MM.1S (cell line): ENCODE data around the gene NTRK1.

Source experiments
- DNase-seq: peaks from one replicate; pipeline ENCODE4 v3.0.0-alpha.2; 2015
- H2AFZ ChIP-seq: fragments of 300-600 bp; sonication (generic); 2 replicates; pipeline ENCODE4 v1.6.0; 2016; ENCODE audit warnings: antibody characterized with exemption, low read length
- H3F3A ChIP-seq: fragments of 300-600 bp; sonication (generic); 2 replicates; pipeline ENCODE4 v1.6.1; 2016; ENCODE audit warnings: mild to moderate bottlenecking, antibody characterized with exemption, low read length, moderate library complexity, mixed read lengths; ENCODE audit not compliant: insufficient read depth
- H3K27ac ChIP-seq: fragments of 300-600 bp; sonication (generic); 2 replicates; pipeline ENCODE4 v1.5.1; 2016; ENCODE audit warnings: mild to moderate bottlenecking, low read length
- H3K27me3 ChIP-seq: fragments of 300-600 bp; sonication (generic); replicated peaks from 2 replicates; pipeline ENCODE4 v1.6.0; 2016; ENCODE audit warnings: low read length; ENCODE audit not compliant: insufficient read depth
- H3K36me3 ChIP-seq: fragments of 300-600 bp; sonication (generic); replicated peaks from 2 replicates; pipeline ENCODE4 v1.6.1; 2016; ENCODE audit warnings: mild to moderate bottlenecking, low read length, mixed read lengths; ENCODE audit not compliant: insufficient read depth
- H3K4me1 ChIP-seq: fragments of 300-600 bp; sonication (generic); 2 replicates; pipeline ENCODE4 v1.6.1; 2016; ENCODE audit warnings: low read length, mixed read lengths
- H3K4me2 ChIP-seq: fragments of 300-600 bp; sonication (generic); 2 replicates; pipeline ENCODE4 v1.6.0; 2016; ENCODE audit warnings: low read depth, low read length
- H3K4me3 ChIP-seq: fragments of 300-600 bp; sonication (generic); 2 replicates; pipeline ENCODE4 v1.5.1; 2016; ENCODE audit warnings: low read length, mixed read lengths
- H3K79me2 ChIP-seq: fragments of 300-600 bp; sonication (generic); 2 replicates; pipeline ENCODE4 v1.6.1; 2016; ENCODE audit warnings: mixed run types, low read length, mixed read lengths
- H3K9ac ChIP-seq: fragments of 300-600 bp; sonication (generic); 2 replicates; pipeline ENCODE4 v1.6.1; 2016; ENCODE audit warnings: low read length, mixed read lengths
- H3K9me2 ChIP-seq: fragments of 300-600 bp; sonication (generic); replicated peaks from 2 replicates; pipeline ENCODE4 v1.6.1; 2016; ENCODE audit warnings: mild to moderate bottlenecking, low read length, mixed read lengths; ENCODE audit not compliant: insufficient read depth
- H3K9me3 ChIP-seq: fragments of 300-600 bp; sonication (generic); replicated peaks from 2 replicates; pipeline ENCODE4 v1.6.1; 2016; ENCODE audit warnings: mild to moderate bottlenecking, low read length, mixed read lengths; ENCODE audit not compliant: insufficient read depth
- H4K20me1 ChIP-seq: fragments of 300-600 bp; sonication (generic); 2 replicates; pipeline ENCODE4 v1.6.1; 2016; ENCODE audit warnings: mild to moderate bottlenecking, low read length, moderate library complexity, mixed read lengths; ENCODE audit not compliant: insufficient read depth
- EZH2 ChIP-seq: fragments of 300-600 bp; sonication (generic); optimal IDR thresholded peaks from 2 replicates; pipeline ENCODE3; 2017; ENCODE audit warnings: low read depth, mild to moderate bottlenecking, antibody characterized with exemption, low read length, mixed read lengths
- EZH2phosphoT487 ChIP-seq: fragments of 300-600 bp; sonication (generic); IDR thresholded peaks from 2 replicates; pipeline ENCODE4 v1.6.1; 2018; ENCODE audit warnings: antibody characterized with exemption, low read length
- TF ChIP-seq, protein P1 (sequence below): fragments of 300-600 bp; sonication (generic); IDR thresholded peaks from 2 replicates; pipeline ENCODE4 v1.5.1; 2016; ENCODE audit warnings: antibody characterized with exemption, low read length, mixed read lengths

The NTRK1 gene

DNA sequence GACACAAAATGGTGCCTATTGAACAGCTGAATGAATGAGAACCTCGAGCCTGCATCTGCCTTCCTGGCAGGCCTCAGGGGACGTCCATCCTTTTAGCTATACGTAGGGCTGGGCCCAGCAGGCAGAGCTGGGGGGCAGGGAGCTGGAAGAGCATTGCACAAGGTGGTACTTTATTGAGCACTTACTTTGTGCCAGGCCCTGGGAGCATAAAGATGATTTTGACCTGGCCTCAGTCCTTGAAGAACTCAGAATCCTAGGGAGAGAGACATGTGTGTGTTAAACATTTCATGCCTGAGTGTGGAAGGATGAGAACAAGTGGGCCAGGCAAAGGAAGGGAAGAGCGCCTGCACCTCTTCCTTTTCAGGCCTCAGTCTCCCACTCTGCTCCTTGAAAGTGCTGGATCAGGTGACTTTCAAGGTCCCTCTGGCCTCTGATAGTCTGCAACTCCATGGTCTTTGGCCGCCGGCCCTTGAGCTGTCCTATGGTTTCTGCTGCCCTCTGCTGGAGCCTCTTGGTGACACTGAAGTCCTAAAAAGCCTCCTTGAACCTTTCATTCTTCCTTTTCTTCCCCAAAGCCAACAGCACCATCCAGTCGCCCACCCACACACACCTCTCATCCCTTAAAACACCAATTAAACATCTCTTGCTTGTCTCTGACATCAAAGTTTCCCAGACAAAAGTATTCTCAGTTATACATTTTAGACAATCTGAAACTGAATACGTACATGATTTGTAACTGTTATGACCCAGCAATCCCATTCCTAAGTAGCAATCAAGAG is 29.3 kb downstream of the NTRK1 start:
- DNase-seq = peak; percentile 83
- Histone ChIP-seq H3K27me3 (peaks cover 63% of the 10 kb centered on the region), H3K9me2 (no peaks in the 10 kb centered on the region), H4K20me1 (no peaks in the 10 kb centered on the region), H3K9ac (no peak overlapping the region), H3K9me3 (no peaks in the 10 kb centered on the region), H3F3A (no peaks in the 10 kb centered on the region), H3K4me3 (no peak overlapping the region), H2AFZ (peak overlapping the region; percentile 18), H3K4me2 (no peak overlapping the region), H3K27ac (no peak overlapping the region), H3K79me2 (no peaks in the 10 kb centered on the region), H3K36me3 (no peaks in the 10 kb centered on the region), H3K4me1 (0 out of 2 replicates have a peak, but pooled peaks cover 3% of the 10 kb centered on the region)
- TF ChIP-seq EZH2phosphoT487 = no peak
- TF ChIP-seq, protein P1, sequence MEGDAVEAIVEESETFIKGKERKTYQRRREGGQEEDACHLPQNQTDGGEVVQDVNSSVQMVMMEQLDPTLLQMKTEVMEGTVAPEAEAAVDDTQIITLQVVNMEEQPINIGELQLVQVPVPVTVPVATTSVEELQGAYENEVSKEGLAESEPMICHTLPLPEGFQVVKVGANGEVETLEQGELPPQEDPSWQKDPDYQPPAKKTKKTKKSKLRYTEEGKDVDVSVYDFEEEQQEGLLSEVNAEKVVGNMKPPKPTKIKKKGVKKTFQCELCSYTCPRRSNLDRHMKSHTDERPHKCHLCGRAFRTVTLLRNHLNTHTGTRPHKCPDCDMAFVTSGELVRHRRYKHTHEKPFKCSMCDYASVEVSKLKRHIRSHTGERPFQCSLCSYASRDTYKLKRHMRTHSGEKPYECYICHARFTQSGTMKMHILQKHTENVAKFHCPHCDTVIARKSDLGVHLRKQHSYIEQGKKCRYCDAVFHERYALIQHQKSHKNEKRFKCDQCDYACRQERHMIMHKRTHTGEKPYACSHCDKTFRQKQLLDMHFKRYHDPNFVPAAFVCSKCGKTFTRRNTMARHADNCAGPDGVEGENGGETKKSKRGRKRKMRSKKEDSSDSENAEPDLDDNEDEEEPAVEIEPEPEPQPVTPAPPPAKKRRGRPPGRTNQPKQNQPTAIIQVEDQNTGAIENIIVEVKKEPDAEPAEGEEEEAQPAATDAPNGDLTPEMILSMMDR = peak; percentile 97

DNA sequence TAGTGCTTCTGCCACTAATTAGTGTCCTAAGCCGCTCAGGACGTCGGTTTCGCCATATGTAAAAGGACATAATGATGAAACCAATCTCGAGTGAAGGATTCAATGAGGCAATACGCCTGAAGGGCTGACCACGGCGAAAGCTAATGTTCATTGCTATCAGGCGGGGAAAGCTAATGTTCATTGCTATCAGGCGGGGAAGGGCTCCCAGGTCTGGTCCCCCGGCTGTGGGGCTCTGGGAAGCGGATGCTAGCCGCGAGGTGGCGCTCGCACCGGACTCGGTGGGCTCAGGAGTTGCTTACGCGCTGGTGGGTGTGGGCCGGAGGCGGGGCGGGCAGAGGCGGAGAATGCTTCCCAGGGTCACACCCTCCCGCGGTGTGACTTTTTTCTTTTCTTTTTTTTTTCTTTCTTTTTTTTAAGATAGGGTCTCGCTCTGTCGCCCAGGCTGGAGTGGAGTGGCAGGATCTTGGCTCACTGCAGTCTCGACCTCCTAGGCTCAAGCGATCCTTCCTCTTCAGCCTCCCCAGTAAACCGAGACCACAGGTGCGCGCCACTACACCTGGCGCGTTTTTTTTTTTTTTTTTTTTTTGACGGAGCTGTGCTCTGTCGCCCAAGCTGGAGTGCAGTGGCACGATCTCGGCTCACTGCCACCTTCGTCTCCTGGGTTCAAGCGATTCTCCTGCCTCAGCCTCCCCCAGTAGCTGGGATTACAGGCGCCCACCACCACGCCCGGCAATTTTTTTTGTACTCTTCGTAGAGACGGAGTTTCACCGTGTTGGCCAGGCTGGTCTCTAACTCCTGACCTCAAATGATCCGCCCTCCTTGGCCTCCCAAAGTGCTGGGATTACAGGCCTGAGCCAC is 31.8 kb downstream of the NTRK1 start:
- Histone ChIP-seq H3K9me3 (no peaks in the 10 kb centered on the region), H3K4me2 (peak overlapping the region; percentile 40), H3K79me2 (no peaks in the 10 kb centered on the region), H3K9me2 (no peaks in the 10 kb centered on the region), H3K9ac (no peak overlapping the region), H4K20me1 (no peaks in the 10 kb centered on the region), H3K27ac (no peak overlapping the region), H3K4me1 (0 out of 2 replicates have a peak, but pooled peaks cover 3% of the 10 kb centered on the region), H3K36me3 (no peaks in the 10 kb centered on the region), H2AFZ (0 out of 2 replicates have a peak overlapping the region, but pooled peaks have one; percentile 17), H3K27me3 (peaks cover 70% of the 10 kb centered on the region), H3F3A (no peaks in the 10 kb centered on the region), H3K4me3 (peak overlapping the region; percentile 18; the same call in 1 of the 2 replicates)
- TF ChIP-seq, protein P1 = peak; percentile 83
- no peak for TF ChIP-seq EZH2phosphoT487
- no peak for TF ChIP-seq EZH2
- peak; percentile 80 for DNase-seq

DNA sequence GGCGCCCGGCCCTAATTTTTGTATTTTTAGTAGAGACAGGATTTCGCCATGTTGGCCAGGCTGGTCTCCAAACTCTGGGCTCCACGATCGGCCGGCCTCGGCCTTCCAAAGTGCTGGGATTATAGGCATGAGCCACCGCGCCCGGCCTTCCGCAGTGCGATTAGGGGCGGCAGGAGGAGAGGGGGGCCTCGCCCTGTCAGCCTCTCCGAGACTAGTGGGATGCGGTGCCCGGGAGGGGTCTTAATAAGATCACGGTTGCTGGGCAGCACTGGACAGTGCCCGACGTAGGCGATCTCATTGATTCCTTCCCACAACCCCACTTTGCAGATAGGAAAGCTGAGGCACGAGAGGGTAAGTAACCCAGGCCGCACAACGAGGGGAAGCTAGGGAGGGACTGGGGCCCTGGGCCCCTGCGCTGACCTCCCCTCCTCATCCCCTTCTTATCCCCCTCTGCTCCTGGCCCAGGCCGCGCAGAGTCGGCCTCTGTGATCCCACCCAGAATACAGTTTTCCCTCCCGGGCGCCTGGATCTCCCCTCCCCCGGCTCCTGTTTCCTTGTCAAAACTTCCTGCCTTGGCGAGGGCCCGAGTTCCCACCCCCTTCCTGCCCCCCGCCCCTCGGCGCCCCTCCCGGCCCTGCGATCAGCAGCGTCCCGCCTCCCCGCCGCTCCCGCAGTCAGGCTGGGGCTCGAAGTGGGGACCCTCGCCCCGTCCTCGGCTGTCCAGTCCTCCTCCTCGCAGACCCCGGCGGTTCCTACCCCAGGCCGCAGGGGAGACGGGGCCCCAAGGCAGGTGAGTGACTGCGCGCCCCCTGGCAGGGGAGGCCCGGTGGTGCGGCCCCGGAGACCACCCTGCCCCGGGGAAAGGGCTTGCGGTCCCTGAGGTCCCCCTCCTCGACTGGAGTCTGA is 32.6 kb downstream of the NTRK1 start, which contains the start of gene PEAR1:
Gene PEAR1 (plus strand): TSS at position 671 of the 906 bp plus-strand sequence. CDS start 10,209 bp downstream, outside the sequence.
- no peaks in the 10 kb centered on the region for H3F3A ChIP-seq
- H3K9me2 ChIP-seq = no peaks in the 10 kb centered on the region
- peaks cover 74% of the 10 kb centered on the region for H3K27me3 ChIP-seq
- no peak within 1 kb of the TSS for H3K9ac ChIP-seq
- no peaks in the 10 kb centered on the region for H3K79me2 ChIP-seq
- no peaks in the 10 kb centered on the region for H4K20me1 ChIP-seq
- no peak for DNase-seq
- H3K4me2 ChIP-seq = peak within 1 kb of the TSS; percentile 40
- 0 out of 2 replicates have a peak, but pooled peaks cover 3% of the 10 kb centered on the region for H3K4me1 ChIP-seq
- H3K36me3 ChIP-seq = no peaks in the 10 kb centered on the region
- TF ChIP-seq, protein P1 = no peak
- TF ChIP-seq EZH2 (no peak), EZH2phosphoT487 (no peak)
- H3K4me3 ChIP-seq = peak within 1 kb of the TSS; percentile 18; the same call in 1 of the 2 replicates
- no peak within 1 kb of the TSS for H3K27ac ChIP-seq
- H3K9me3 ChIP-seq = no peaks in the 10 kb centered on the region
- H2AFZ ChIP-seq = no peak within 1 kb of the TSS
